Left lung (tissue), 14 donors: ENCODE data around the gene STK16. TPM values are rescaled to one million over a fixed set of nuclear protein-coding genes. Genes with fewer than 3 reads are reported as not detected.
A peak's percentile ranks its signal among the peaks of the same experiment; 100 is the strongest.
"Not testable (repeated sequence)": the region's sequence is repeated elsewhere in the genome, so short reads cannot be mapped to it uniquely, and the experiment has no call there.

Source experiments
- ATAC-seq: fragments of 200-7000 bp; cut with Tn5 transposase; one replicate; pipeline ENCODE4 v1.9.1; 2020; ENCODE audit warnings: moderate library complexity
- DNase-seq, 4 donors: peaks; one replicate each; pipeline ENCODE4 v3.0.0-alpha.2; 2013 to 2020
- H3K27ac ChIP-seq, 2 donors: fragments of 200-600 bp; sonication (generic) in 1 of 2; one replicate each; pipeline versions ENCODE4 v1.5.0 to v1.8.0; 2020 to 2021
- H3K27me3 ChIP-seq, 2 donors: fragments of 200-600 bp; sonication (generic) in 1 of 2; one replicate each; pipeline versions ENCODE4 v1.5.0 to v1.8.0; 2020 to 2021
- H3K36me3 ChIP-seq, 2 donors: fragments of 200-600 bp; sonication (generic) in 1 of 2; one replicate each; pipeline versions ENCODE4 v1.5.0 to v1.8.0; 2020 to 2021
- H3K4me1 ChIP-seq, 2 donors: fragments of 200-600 bp; one replicate each; pipeline ENCODE4 v1.8.0; 2021
- H3K4me3 ChIP-seq, 2 donors: fragments of 200-600 bp; sonication (generic) in 1 of 2; one replicate each; pipeline versions ENCODE4 v1.5.0 to v1.8.0; 2020 to 2021; ENCODE audit warnings: mild to moderate bottlenecking in 1 of 2
- H3K9me3 ChIP-seq, 2 donors: fragments of 200-600 bp; sonication (generic) in 1 of 2; one replicate each; pipeline versions ENCODE4 v1.5.0 to v1.8.0; 2020 to 2021
- CTCF ChIP-seq, 2 donors: fragments of 200-600 bp; sonication (generic) in 1 of 2; IDR thresholded peaks; one replicate each; pipeline versions ENCODE4 v1.5.0 to v1.8.0; 2021; ENCODE audit warnings: antibody characterized with exemption in 2 of 2
- intact Hi-C, 2 donors: fragments of 100-400 bp; cut with DNase I; formaldehyde crosslinking; loops; one replicate each; pipeline versions ENCODE4 v1.11.2 to v1.14.2; 2022
- long read RNA-seq, 12 donors: library from polyadenylated mRNA in 2 of 12; unstranded in 2 of 12; transcript quantifications; one replicate each; pipeline ENCODE4 v2.0.0 and lab custom pipeline, GENCODE V29; 2019 to 2026
- polyA plus RNA-seq, 6 donors: library from polyadenylated mRNA; unstranded; fragments of 120-200 nt; gene quantifications; one replicate each; pipeline ENCODE4 v1.2.1, GENCODE V29; 2013; ENCODE audit not compliant: insufficient read length in 6 of 6
- total RNA-seq, 2 donors: library from RNA; stranded (reverse); fragmentation: NEBNext Ultra II Directional; extraction: Animal tissue kit (Norgen Biotek cat#: 25700); gene quantifications; one replicate each; pipeline ENCODE4 v1.2.1, GENCODE V29; 2021
- donor health status: DM: no; HTN: yes; CAD: no.
- donor health status: DM: no; HTN: no; CAD: no.

Gene STK16
- 10 to 100 TPM; 23.9 to 26.3 TPM for total RNA-seq
- 10 to 100 TPM; 30.9 to 35.6 (median 33.2) TPM for polyA plus RNA-seq
- long read RNA-seq, donor 1, transcript STK16-204 (8 exons, 2,868 nt), result major isoform, 5 of 16 reads
- long read RNA-seq, donor 1, partial matches to known transcripts, result 6 of 16 reads
- long read RNA-seq, donor 1, other reads (novel, unspliced or antisense), result 0 of 16 reads
- long read RNA-seq, donor 2, partial matches to known transcripts, result 0 of 7 reads
- long read RNA-seq, donor 2, other reads (novel, unspliced or antisense), result 0 of 7 reads
- long read RNA-seq, donor 3, transcript STK16-204 (8 exons, 2,868 nt), result major isoform, 8 of 17 reads
- long read RNA-seq, donor 3, partial matches to known transcripts, result 8 of 17 reads
- long read RNA-seq, donor 3, other reads (novel, unspliced or antisense), result 0 of 17 reads
- long read RNA-seq, donor 4, partial matches to known transcripts, result 1 of 4 reads
- long read RNA-seq, donor 4, other reads (novel, unspliced or antisense), result 0 of 4 reads
- long read RNA-seq, donor 5, partial matches to known transcripts, result 0 of 7 reads
- long read RNA-seq, donor 5, other reads (novel, unspliced or antisense), result 0 of 7 reads
- long read RNA-seq, donor 6, transcript STK16-204 (8 exons, 2,868 nt), result major isoform, 5 of 13 reads
- long read RNA-seq, donor 6, partial matches to known transcripts, result 5 of 13 reads
- long read RNA-seq, donor 6, other reads (novel, unspliced or antisense), result 0 of 13 reads
- long read RNA-seq, donor 7, partial matches to known transcripts, result 0 of 5 reads
- long read RNA-seq, donor 7, other reads (novel, unspliced or antisense), result 0 of 5 reads
- long read RNA-seq, donor 8, partial matches to known transcripts, result 0 of 8 reads
- long read RNA-seq, donor 8, other reads (novel, unspliced or antisense), result 0 of 8 reads
- long read RNA-seq, donor 9, result 0 reads
- long read RNA-seq, donor 10, partial matches to known transcripts, result 1 of 2 reads
- long read RNA-seq, donor 10, other reads (novel, unspliced or antisense), result 0 of 2 reads
- long read RNA-seq, donor 11, transcript STK16-204 (8 exons, 2,868 nt), result major isoform, 6 of 8 reads
- long read RNA-seq, donor 11, partial matches to known transcripts, result 0 of 8 reads
- long read RNA-seq, donor 11, other reads (novel, unspliced or antisense), result 0 of 8 reads
- long read RNA-seq, donor 12, transcript STK16-204 (8 exons, 2,868 nt), result major isoform, 6 of 7 reads
- long read RNA-seq, donor 12, partial matches to known transcripts, result 0 of 7 reads
- long read RNA-seq, donor 12, other reads (novel, unspliced or antisense), result 0 of 7 reads

GRCh38 chr2:219245148-219245898 lies at the start of gene STK16, which contains the start of gene GLB1L:
Gene STK16 (plus strand): TSS chr2:219245479. CDS start chr2:219246000, 521 bp downstream.
Gene GLB1L (minus strand): TSS chr2:219245444. CDS start chr2:219243573, 1,871 bp downstream.
- intact Hi-C loops, result no loop called here
- Histone ChIP-seq H3K27ac (peak within 1 kb of the TSS; percentile 94 to 97), H3K27me3 (no peaks in the 10 kb centered on the region), H3K4me1 (peaks cover 32 to 58% of the 10 kb centered on the region in 2 donors), H3K4me3 (peak within 1 kb of the TSS; percentile 81 to 94), H3K9me3 (no peaks in the 10 kb centered on the region), H3K36me3 (peaks cover 0 to 26% of the 10 kb centered on the region in 2 donors)
- ATAC-seq (peak; percentile 84), DNase-seq (peak; percentile 94 to 98 (median 95))
- TF ChIP-seq CTCF (IDR thresholded peaks at IDR 0.05), result no peak

DNA sequence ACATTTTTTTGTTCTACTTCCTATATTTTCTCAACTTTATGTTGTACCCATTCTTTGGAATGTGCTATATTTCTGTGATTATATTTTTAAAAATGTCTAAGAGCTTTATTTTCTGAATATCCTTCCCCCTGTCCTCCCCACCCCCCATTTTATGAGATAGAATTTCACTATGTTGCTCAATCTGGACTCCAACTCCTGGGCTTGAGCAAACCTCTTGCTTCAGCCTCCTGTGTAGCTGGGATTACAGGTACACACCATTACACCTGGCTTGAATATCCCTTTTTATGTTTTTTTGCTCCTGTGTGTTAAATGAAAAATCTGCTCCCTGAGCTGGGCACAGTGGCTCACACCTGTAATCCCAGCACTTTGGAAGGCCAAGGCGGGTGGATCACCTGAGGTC lies 47.9 kb upstream of the STK16 start:
- DNase-seq, result no peak
- Histone ChIP-seq H3K36me3 (no peaks in the 10 kb centered on the region), H3K9me3 (no peaks in the 10 kb centered on the region), H3K27me3 (peaks cover 0 to 27% of the 10 kb centered on the region in 2 donors), H3K4me1 (no peaks in the 10 kb centered on the region), H3K27ac (no peak overlapping the region), H3K4me3 (no peak overlapping the region)
- TF ChIP-seq CTCF (IDR thresholded peaks at IDR 0.05), result no peak
- ATAC-seq, result no peak
- intact Hi-C loops, result no loop called here

- no peak for TF ChIP-seq CTCF (IDR thresholded peaks at IDR 0.05)
- Histone ChIP-seq H3K4me1 (no peaks in the 10 kb centered on the region), H3K27me3 (peaks cover 0 to 27% of the 10 kb centered on the region in 2 donors), H3K9me3 (no peaks in the 10 kb centered on the region), H3K36me3 (no peaks in the 10 kb centered on the region), H3K4me3 (no peak overlapping the region), H3K27ac (no peak overlapping the region)
- intact Hi-C loops, result no loop called here
- ATAC-seq, result no peak
- DNase-seq, result no peak
These were observed 46.3 kb upstream of the STK16 start for GRCh38 chr2:219198974-219199373.

GRCh38 chr2:219199470-219200211 lies 45.6 kb upstream of the STK16 start:
- H3K27me3 ChIP-seq, result peaks cover 0 to 27% of the 10 kb centered on the region in 2 donors
- ATAC-seq (no peak), DNase-seq (no peak)
- H3K9me3 ChIP-seq, result peaks cover 0 to 3% of the 10 kb centered on the region in 2 donors
- H3K4me1 ChIP-seq, result no peaks in the 10 kb centered on the region
- TF ChIP-seq CTCF (IDR thresholded peaks at IDR 0.05), result no peak
- H3K4me3 ChIP-seq, result no peak overlapping the region
- no peak overlapping the region for H3K27ac ChIP-seq
- intact Hi-C loops, result no loop called here
- no peaks in the 10 kb centered on the region for H3K36me3 ChIP-seq

- H3K4me3 ChIP-seq, DNase-seq, ATAC-seq, H3K9me3 ChIP-seq, H3K36me3 ChIP-seq, intact Hi-C loops, H3K4me1 ChIP-seq, H3K27ac ChIP-seq: not testable (repeated sequence)
- H3K27me3 ChIP-seq, result peaks cover 0 to 27% of the 10 kb centered on the region in 2 donors
These were observed 44.6 kb upstream of the STK16 start for GRCh38 chr2:219200502-219201326.

- H3K9me3 ChIP-seq, H3K4me1 ChIP-seq, H3K27ac ChIP-seq, H3K4me3 ChIP-seq, intact Hi-C loops, DNase-seq, H3K36me3 ChIP-seq, ATAC-seq: not testable (repeated sequence)
- H3K27me3 ChIP-seq, result peaks cover 0 to 27% of the 10 kb centered on the region in 2 donors
These were observed 43.9 kb upstream of the STK16 start for GRCh38 chr2:219201331-219201730.
